ENCODE measurements around the gene TSPAN9. TPM values are rescaled to one million over a fixed set of nuclear protein-coding genes. Genes with fewer than 3 reads are reported as not detected.

The TSPAN9 gene, protein sequence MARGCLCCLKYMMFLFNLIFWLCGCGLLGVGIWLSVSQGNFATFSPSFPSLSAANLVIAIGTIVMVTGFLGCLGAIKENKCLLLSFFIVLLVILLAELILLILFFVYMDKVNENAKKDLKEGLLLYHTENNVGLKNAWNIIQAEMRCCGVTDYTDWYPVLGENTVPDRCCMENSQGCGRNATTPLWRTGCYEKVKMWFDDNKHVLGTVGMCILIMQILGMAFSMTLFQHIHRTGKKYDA
- 15.9 TPM for total RNA-seq

DNA sequence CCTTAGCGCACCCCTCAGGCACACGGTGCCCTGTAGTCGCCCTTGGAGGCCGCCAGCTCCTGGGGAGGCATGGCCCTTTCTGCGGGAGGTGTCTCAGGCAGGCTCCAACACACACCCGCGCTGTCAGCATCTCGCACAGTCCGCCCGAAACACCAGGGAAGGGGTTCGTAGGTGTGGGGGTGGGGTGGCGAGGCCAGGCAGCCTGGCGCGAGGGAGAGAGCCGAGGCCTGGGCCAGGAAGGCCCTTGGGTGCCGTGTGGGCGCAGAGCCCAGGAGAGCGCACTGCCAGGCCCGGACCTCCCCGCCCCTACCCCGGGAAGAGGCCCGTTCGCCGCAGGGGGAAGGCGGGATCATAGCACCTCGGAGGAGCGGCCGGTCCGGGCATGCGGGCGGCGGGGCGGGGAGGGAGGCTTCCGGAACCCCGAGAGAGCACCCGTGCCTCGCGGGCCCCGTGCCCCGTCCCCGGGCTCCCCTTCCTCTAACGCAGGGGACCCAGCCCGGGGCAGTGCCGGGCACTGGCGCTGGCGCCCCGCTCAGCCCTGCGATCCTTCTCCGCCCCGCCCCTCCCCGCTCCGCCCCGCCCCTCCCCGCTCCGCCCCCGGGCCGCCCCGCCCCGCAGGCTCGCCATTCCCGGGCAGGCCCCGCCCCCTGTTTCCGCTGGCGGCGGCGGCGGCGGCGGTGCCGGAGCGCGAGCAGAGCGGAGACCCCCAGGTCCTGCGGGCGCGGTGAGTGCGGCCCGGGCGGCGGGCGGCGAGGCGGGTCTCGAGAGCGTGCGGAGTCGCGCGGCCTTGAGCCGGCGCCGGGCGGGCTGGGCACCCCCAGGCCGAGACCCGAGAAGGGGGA is at the start of gene TSPAN9:
TSPAN9 (plus strand) TSS at position 650 of the 842 bp plus-strand sequence. CDS start 123,815 bp downstream, outside the sequence.
- ATAC-seq = peak; percentile 86

DNA sequence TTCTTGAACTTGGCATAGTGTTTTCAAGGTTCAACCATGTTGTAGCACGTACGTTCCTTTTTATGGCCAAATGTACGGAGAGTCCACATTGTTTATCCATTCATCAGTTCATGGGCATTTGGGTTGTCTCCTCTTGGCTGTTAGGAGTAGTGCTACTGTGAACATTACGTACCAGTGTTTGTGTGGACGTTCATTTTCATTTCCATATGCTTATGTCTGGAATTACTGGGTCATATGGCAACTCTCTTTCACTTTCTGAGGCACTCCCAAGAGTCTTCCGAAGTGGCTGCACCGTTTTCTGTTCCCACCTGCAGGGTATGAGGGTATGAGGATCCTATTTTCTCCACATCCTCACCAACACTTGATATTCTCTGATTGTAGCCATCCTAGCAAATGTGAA is 49.1 kb upstream of the TSPAN9 start:
- no peak for ATAC-seq

DNA sequence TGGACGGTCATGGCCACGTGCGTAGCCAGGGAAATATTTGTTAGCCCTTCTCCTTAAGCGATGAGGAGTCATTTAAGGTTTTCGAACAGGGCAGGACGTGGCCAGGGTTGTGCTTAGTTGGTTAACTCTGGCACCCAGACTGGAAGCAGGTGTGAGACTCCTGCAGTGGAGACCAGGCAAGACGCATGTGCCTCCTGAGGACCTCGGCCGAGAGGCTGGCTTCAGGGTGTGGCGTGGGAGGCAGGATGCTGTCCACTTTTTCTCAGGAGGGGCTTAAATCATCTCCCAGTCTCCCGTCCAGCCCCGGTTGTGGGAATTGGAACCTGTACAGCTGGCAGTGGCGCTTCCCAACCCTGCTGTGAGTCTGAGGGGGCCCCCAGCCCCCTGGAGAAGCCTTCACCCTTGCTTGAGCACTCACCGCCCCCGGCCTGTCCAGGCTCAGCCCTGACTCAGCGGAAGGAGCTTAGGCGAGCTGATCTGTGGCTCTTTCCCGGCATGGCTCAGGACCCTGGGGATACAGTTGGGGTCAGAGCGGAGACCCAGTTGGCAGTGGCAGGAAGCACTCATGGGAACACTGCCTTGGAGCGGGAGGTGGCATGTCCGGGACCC is 46.3 kb upstream of the TSPAN9 start:
- ATAC-seq = peak; percentile 19

DNA sequence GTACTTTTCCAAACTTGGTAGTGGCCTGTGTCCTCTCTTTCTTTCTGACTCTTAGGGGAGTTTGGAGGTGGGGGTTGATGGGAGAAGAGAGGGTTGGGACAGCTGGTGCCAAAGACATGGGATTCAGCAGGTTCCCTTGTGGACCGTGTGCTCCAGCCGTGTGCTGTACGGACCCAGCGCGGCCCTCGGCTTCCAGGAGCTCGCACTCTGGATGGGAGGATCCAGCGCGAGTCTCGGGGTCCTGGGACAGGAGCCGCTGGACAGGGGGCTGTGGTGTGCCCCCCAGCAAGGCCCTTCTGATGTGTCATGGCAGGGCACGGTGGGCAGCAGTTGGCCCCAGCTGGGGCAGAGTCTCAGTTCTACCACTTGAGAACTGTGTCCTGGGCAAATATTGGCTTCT is 45.0 kb upstream of the TSPAN9 start:
- no peak for ATAC-seq

DNA sequence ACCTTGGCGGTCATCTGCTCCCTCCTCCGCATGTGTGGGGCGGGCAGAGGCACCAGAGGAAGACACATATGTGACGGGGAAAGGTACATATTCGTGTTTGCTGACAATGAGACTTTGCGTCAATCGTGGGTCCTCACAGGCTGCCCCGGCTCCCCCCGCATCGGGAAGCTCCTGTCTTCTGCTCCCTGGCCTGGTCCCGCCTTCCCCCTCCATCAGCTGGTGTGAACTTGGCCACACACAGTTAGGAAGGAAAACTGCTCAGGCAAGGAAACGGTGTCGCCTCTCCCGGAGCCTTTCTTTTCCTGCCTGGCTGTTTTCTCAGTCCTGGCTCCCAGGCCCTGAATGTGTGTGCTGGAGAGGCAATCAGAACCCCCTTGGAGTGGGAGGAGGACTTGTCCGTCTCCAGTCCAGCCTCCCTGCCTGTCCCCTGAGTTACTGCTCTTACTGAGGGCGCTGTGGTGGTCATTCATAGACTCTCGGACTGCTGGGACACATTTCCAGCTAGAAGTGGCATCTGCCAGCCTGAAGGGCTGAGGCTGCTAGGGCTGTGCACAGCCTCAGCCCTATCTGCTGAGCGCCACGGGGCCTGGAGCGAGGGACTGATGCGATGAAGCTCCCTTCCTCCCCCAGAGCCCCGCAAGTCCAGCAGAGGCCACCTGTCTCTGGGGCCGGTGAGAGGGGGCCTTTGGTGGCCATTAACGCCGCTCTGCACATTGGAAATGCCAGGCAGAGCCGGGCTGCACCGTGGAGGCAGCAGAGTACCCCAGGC is 44.2 kb upstream of the TSPAN9 start:
- ATAC-seq = no peak

DNA sequence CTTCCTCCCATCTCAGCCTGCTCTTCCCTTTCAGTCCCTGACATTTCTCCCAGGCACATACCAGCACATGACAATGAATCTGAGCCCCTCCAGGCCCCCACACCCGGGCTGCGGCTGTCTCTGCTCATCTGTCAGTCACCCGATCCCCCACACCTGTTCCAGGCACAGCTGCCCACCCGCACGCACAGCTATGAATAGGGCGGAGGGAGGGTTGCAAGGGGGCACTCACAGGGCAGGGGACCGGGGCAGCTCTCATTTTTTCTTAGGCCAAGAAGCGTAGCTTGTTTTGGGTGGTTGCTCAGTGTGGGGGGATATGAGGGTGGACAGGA is 43.7 kb upstream of the TSPAN9 start:
- ATAC-seq = no peak

DNA sequence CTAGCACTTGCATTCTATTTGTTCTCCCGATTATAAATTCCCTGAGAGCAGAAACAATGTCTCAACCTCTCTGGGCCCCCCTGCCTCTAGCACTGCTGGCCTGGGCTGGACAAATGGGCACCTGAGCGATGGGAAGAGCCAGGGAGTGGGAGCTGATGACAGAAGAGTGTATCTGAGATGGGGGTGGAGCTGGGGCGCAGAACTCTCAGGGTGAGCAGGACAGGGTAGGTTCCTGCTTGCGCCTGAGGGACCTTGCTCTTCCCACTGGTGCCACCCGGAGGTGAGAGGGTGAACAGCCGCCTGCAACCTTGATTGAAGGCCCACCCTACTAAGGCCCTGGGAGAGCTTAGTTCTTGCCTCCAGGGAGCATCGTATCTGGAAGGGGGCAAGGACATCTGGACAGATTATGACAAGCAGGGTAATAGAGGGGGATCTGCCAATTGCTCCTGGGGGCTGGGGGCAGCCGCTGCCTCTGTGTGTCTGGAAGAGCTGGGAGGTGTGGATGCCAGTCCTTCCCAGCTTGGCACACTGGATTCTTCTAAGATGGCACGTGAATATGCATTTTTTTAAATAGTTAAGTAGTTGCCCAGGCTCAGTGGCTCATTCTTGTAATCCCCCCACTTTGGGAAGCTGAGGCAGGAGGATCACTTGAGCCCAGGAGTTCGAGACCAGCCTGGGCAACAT is 43.0 kb upstream of the TSPAN9 start:
- ATAC-seq = peak; percentile 72

DNA sequence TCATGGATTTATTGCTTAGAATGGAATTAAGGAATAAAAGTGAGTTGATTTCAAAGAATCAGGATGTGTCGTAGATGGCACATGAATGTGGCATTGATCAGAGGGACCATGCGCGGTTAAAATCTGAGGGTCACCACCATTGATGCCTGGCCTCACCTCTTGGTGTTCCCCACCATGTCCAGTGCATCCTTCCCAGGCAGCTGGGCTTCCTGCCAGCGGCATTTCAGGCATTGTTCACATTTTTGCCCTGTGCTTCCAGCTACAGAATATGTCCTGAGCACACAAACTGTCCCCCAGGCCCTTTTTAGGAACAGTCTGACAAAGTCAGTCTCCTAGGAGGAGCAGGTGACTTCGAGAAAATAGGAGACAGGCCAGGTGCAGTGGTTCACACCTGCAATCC is 42.0 kb upstream of the TSPAN9 start:
- ATAC-seq = no peak

DNA sequence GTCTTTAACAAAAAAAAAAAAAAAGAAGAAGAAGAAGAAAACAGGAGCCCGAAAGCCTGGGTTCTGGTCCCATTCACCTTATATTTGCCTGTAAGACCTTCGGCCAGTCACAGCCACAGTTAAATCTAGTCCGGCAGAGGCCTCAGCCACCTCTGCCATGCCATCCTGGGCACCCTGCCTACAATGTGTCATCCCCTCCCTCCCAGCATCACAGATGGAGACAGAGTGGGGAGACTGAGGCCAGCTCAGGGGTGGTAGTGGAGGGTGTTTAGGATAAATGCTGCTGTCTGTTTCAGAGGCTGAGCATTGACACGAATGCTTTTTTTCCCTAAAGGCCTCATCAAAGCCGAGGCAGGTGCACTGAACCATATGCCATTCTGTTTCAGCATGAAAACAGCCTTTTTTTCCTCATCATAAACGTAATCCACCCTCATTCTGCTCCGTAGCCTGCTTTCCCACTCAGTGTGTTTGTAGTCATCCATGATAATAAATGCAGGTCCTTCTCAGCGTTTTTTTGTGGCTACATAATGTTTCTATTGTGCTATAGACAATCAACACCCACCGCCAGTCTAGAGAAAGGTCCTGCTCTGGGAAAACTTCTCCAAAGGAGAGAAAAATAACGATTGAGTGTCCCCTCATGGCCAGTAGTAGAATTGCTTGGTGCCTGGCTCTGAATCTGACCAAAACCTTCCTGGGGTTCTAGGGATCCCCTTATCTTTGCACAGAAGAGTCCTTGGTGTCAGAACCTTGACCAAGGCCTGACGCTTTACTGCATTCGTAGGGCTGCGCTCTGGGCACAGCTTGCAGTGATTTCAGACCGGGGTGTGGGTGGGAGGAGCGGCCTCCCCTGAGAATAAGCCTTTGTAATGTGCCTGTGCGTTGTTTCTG is 41.1 kb upstream of the TSPAN9 start:
- ATAC-seq = no peak

DNA sequence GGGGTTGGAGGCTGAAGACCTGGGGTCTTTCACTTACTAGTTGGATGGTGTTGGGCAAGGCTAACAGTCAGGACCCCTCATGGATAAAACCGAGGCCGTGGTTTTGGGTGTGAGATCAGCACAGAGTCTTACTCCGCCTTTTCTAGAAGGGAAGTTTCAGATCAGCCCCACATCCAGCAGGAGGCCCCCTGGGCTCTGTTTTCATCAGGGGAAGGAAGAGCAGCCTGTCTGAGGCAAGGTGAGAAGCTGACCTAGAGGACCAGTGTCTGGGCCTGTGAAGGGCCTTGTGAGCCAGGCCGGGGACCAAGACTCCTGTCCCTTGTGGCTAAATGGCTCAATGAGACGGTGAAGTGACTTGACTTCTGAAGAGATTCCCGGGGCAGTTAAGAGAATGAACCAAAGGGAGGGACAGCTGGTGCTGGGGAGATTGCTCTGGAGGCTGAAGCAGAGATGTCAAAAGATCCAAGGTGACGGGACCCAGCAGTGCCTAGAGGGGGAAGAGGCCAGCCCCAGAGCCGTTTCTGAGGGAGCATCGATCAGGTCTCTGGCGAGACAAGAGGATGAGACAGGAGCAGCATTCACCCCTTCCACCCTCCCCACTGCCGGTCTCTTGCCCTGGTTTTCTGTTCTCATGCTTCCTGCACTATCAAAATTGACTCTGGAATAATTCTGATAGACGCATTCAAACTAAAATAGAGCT is 40.1 kb upstream of the TSPAN9 start:
- no peak for ATAC-seq

DNA sequence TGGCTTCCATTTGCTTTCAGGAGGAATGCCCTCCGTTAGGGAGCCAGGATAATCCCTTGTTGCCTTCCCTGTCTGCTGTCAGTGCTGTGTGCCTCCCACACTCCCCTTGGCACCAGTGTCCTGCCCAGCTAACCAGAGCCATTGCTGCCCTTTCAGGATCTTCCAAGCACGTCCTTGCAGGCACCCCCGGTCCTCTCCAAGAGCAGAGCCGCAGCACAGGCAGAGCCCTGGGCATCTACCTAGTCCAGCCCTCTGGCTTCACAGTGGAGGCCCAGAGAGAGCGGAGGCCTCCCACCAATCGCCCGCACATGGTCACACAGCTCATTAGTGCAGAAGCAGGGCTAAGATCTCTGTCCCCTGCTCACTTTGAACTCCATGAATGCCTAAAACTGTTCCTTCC is 39.0 kb upstream of the TSPAN9 start:
- no peak for ATAC-seq

DNA sequence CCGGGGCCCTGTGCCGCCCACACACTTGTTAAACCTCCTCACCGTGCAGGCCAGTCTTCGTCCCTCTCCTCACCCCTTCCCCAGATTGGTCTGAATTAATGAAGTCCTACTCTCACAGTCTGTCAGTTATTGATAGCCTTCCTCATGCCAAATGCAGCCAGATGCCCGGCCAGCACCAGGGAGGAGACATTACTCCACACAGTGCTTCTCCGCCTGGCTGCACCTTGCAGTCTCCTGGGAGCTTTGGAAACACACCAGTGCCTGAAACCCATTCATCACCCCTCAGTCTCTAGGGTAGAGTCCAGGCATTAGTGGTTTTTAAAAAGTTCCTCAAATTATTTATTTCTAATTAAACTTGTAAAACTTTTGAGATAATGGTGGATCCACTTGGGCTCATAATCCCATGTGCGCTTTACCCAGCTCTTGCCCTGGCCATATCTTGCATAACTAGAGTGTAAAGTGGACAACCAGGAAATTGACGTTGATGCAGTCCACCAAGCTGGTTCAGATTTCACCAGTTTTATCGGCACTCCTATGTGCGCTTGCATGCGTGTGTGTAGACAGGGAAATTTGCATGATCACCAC is 38.2 kb upstream of the TSPAN9 start:
- ATAC-seq = no peak

DNA sequence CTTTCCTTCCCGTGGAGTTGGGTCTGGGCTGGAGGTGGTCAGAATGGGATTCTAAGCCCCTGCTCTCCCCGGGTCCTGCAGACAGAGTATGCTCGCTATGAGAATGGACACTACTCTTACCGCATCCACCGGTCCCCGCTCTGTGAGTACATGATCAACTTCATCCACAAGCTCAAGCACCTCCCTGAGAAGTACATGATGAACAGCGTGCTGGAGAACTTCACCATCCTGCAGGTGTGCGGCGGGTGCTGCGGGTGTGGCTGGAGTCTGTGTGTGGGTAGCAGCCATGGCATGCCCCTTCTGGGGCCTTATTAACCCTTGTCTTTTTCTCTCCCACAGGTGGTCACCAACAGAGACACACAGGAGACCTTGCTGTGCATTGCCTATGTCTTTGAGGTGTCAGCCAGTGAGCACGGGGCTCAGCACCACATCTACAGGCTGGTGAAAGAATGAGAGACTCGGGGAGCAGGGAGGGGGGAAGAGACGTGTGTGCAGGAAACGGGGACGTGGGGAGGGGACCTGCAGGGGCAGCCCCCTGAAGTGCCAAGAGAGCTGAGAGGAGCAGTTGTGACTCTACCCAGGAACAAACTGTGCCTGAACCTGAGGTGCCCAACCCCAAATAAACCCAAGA is 37.0 kb upstream of the TSPAN9 start:
- ATAC-seq = no peak

DNA sequence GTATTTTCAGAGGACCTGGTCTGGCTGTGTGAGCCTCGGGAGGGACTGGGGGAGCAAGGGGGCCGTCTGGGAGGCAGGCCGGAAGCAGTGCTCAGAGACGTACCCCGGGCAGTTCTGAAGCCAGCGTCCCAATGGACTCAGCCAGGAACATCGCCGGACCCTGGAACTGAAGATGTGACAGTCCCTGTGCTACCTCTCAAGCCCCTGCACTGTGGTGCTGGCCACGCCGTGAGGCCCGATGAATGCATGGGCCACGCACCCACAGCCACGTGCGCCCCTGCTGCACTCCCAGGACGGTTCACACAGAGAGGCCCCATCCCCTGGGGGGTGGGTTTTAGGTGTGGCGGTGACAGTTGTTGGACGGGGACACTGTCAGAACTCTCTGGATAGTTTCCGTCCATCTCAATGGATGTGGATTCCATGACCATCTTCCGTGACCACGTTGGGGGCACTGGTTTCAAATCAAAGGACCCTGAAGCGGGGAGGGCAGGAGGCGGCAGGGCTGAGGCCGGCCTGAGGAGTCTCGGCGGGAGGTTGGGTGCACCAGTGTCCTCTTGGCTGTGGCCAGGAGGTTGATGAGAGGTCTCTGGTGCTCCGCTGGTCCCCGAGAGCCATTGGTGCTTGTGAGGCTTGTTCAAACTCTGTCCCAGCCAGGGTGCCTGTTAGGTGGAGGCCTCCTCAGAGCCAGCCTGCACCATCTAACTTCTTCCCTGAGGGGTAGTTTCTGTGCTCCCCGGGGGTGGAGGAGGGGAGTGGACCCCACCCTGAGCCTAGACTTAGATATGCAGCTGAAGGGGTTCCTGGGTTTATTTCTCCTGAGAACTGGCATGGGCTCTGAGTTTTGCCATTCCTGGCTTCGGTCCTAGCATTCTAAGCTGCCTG is 36.3 kb upstream of the TSPAN9 start:
- no peak for ATAC-seq

DNA sequence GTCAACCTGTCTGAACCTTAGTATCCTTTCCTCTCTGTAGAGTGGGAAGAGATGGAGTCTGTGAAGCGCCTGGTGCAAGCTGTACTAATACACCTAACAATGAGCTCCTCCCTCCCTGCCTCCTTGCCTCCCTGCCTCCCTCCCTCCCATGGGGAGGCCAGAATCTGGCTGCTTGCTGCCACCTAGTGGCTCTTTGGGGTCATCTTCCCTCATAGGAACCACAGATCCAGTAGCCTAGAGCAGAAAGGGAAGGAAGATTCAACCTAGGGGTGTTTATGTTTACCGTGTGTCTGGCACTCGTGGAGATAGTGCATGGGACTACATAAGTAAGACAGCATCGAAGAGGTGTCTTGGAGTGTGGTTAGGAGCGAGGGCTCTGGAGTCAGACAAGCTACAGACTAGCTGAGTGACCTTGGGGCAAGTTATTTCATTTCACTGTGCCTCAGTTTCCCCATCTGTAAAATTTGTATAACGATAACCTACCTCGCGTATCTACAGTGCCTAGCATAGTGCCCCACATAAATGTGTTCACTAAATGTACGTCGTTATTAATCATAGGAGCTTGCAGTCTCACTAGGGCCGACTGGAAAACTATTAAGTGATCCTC is 35.5 kb upstream of the TSPAN9 start:
- peak; percentile 53 for ATAC-seq

DNA sequence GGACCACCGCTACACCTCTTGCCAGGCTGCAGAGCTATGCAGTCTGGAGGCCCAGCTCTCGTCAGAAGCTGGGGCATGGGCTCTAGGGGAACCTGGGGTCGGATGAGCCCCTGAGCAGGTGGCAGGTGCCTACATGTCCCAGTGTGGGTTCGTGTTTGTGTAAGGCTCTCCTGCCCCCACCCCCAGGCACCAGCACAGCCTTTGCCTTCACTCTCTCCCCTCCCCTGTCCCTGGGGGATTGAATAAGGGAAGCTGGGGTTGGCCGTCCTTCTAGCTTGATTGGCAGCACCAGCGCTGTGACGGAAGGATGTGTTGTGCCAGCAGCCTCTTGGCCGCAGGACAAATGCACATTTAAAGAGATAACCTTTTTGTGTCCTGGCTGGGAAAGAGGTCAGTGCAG is 34.8 kb upstream of the TSPAN9 start:
- no peak for ATAC-seq

DNA sequence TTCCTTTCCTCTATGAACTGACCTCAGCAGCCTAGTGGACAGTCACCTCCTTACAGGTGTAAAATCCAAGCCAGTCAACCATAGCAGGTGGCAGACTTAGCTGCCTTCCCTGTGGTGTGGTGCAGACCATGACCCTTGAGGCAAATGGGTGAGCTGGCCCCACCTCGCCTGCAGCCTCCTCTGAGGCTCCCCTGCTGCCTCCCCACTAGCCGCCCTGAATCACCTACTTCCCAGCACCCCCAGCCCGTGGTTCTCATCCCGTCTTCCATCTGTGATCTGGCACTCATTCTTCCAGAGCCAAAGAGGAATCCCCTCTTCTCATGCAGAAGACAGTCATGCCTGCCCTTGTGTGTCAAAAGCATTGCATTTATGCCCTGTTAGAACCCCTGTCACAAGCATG is 34.4 kb upstream of the TSPAN9 start:
- no peak for ATAC-seq

DNA sequence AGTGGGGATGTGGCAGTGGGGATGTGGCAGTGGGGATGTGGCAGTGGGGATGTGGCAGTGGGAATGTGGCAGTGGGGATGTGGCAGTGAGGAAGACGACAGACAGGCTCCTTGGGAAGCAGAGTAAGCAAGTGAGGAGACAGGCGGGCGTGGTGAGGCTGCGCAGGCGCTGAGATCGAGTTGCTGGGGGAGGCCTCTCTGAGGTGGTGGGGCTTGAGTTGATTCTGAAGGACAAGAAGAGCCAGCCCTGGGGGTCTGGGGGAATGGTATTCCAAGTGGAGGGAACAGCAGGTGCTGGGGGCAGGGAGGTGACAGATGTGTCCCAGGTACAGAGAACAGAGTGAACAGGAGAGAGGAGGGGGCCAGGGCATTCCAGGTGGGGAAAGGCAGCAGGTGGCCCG is 33.8 kb upstream of the TSPAN9 start:
- ATAC-seq = no peak

Data from esophagus mucosa (tissue), 1 donor.